Pons (tissue), 1 donor: ENCODE data around the gene MYMX.

Source experiments
- DNase-seq: peaks from one replicate; pipeline ENCODE4 v3.0.0-alpha.2; 2016; ENCODE audit warnings: low spot score

Gene MYMX

DNA sequence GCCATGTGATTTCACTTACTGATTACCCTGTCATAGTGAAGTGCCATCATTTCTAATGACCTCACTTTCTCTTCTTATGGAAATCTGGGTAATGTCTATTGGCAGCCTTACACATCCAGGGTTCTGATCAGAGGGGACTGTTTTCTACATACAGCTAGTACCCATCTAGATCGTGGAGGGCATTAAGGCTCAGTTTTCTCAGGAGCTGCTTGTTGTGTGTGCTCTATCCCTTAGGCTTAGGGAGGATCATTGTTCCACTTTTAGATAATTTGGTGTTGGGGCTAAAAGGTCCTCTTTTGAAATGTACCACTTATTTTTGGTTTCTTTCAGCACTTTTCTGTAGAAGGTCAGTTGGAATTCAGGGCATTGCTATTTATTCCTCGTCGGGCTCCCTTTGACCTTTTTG is 34.0 kb downstream of the MYMX start:
- no peak for DNase-seq

DNA sequence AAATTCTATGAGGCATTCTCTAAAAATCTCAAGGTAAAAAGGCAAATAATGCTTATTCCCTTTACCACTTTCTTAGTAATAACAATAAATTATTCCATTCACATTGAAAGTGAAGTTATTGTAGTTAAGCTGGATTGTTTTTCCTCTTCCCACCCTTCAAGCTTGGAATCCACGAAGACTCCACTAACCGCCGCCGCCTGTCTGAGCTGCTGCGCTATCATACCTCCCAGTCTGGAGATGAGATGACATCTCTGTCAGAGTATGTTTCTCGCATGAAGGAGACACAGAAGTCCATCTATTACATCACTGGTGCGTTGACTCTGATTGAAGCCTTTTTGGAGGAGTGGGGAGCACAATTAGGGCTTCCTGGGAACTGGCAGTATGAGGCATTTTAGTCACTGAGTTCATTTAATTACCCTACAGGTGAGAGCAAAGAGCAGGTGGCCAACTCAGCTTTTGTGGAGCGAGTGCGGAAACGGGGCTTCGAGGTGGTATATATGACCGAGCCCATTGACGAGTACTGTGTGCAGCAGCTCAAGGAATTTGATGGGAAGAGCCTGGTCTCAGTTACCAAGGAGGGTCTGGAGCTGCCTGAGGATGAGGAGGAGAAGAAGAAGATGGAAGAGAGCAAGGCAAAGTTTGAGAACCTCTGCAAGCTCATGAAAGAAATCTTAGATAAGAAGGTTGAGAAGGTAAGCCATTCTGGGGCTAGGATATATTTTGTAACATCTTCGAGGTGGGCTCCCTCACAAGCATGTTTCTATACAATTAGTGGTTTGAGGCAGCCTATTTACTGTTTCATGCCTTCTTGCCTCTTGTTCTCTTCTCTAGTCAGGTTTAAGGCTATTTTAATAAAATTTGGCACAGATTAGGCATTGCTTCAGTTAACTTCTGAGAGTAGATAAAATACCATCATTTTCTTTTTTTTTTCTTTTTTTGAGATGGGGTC is 35.1 kb downstream of the MYMX start:
- peak; percentile 24 for DNase-seq

DNA sequence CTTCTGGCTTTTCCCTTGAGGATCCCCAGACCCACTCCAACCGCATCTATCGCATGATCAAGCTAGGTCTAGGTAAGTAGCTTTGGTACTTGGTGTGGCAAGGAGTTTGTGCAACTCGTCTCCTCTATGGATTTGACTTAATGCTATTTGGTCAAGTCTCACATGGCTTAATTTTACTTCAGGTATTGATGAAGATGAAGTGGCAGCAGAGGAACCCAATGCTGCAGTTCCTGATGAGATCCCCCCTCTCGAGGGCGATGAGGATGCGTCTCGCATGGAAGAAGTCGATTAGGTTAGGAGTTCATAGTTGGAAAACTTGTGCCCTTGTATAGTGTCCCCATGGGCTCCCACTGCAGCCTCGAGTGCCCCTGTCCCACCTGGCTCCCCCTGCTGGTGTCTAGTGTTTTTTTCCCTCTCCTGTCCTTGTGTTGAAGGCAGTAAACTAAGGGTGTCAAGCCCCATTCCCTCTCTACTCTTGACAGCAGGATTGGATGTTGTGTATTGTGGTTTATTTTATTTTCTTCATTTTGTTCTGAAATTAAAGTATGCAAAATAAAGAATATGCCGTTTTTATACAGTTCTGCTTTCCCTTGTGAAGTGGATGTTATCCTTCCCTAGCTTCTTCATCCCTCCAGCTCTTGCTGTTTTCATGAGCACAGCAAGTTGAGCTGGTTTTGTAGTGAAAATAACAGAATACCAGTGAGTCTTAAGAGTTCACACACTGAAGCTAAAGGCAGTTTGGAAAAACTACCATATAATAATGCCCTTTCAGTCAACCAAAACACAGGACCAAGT is 36.8 kb downstream of the MYMX start:
- DNase-seq: peak; percentile 43

GRCh38 chr6:44254191-44255104 is 37.7 kb downstream of the MYMX start:
- DNase-seq: peak; percentile 37

DNA sequence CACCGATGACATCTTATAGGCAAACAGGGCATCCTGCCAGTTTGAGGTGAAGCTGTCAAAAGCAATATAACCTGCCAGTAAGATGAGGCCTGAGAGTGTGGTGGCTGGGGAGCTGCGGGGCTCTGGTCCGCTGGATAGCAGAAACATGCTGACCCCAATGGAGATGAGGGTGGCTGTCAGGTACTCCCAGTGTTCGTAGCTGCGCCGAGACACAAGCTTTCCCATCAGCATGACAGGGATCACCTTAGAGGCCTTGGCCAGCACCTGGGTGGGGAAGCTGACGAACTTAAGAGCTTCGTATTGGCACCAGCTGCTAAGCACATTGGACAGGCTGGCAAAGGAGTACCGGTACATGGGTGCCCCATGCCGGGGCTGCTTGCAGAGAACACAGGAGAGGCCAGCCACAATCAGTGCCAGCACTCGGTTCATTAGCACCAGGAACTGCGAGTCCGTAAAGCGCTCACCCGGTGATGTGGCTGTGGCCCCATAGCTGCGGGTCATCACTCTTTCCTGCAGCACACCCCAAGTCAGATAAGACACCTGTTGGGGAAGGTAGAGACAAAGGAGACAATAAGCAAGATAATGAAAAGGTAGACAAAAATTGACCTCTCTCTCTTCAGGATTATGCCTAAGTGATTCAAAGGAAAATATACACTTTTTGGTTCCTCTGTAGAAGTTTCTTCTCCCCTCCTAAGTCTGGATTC is 38.5 kb downstream of the MYMX start:
- no peak for DNase-seq

GRCh38 chr6:44255871-44256774 is 39.4 kb downstream of the MYMX start:
- DNase-seq: no peak

GRCh38 chr6:44256775-44257024 is 40.0 kb downstream of the MYMX start:
- DNase-seq: no peak

DNA sequence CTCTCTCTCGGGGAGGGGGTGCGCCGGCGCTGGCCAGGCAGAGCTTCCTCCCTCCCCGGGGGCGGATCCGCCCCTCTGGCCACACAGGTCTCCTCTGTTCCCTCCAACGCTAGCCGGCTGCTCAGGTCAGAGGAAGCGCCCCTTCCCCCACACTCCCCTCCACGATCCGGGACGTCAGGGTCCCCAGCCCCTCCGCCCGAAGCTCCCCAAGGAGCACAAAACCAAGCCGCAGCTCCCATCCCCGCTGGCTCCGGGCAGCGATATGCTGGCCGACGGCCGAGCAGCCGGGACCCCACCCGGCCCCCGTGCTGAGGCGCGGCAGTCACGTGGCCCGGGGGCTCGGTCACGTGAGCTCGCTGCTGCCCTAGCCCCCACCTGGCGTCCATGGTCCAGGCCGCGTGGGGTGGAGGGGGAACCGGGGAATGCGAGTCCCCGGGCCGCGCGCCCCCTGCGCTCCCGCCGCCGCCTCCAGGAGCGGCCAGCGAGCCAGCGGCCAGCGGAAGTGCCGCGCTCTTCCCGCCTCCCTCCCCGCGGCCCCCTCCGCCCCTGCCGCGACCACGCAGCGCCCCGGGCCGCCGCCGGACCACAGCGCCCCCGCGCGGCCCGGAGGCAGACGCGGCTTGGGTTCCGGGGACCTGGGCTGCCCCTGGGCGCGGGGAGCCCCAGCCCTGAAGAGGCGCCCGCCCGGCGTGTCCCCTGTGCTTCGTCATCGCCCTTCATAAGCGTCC is 40.5 kb downstream of the MYMX start, which contains the start of gene SLC35B2:
TSS of gene SLC35B2 (minus strand) at position 504 of the 728 bp plus-strand sequence. CDS start at position 386, 118 bp downstream.
- DNase-seq: peak; percentile 92

DNA sequence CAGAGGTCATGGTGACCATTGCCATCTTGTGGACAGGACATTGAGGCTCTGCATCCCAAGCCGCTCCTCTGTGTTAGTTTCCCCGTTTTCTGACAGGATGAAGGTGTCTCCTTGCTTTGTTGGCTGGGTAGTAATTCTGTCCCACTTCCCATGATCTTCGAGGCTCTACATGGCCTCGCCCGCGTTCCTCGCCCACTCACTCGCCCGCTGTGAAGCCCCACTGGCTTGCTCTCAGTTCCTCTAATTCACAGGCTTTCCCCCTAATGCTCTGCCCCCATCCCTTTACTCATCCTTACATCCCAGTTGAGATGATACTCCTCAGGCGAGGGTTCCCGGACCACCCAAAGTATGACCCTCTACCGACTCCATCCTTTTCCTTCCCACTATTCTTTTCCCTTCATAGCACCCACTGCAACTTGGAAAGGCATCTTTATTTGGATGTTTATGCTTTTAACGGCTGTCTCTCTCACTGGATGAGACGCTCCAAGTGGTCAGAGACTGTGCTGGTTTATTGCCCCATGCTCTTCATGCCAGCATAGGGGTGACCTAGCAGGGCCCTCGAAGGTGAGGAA is 41.1 kb downstream of the MYMX start:
- DNase-seq: peak; percentile 24

DNA sequence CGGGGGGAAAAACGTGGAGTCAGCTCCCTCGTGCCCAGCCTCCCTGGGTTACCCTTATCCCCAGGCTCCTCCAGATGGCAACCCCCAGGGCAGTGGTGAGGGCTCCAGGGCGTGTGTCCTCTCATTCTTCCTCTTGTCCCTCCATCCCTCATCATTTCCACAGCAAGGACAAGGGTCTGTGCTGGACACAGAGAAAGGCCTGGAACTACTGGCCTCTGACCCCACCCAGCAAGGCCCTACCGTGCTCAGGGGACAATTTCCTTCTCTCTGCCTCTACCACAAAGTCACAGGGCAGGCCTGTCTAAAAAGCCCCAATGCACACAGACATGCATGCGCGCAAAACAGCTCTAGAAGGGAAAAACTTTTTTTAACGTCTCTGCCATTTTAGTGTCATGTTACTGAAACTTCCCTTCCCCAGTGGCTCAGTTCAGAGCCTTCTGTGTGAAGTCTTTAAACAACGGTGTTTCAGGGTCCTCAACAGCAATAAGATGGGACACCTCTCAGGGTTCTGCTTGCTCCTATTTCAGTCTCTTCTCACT is 41.7 kb downstream of the MYMX start:
- no peak for DNase-seq

DNA sequence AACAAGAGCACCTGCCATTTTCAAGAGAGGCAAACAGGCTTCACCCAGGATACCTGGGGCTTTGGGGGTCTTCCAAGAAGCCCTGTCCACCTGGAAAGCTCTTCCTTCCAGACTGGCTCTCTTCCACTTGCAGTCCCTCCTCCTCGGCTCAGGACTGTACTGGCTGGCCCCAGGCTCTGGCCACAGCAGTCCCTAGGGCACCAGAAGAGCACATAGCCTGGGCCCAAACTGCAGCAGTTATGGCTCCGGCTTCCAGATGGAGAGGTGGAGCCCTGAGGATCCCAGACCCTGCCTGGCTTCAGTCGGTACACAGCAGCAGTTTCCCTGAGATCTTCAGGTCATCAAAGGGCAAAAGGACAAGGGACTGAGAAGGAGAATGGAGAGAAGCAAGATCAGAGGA is 42.2 kb downstream of the MYMX start:
- no peak for DNase-seq

GRCh38 chr6:44260011-44260410 is 43.3 kb downstream of the MYMX start:
- no peak for DNase-seq

DNA sequence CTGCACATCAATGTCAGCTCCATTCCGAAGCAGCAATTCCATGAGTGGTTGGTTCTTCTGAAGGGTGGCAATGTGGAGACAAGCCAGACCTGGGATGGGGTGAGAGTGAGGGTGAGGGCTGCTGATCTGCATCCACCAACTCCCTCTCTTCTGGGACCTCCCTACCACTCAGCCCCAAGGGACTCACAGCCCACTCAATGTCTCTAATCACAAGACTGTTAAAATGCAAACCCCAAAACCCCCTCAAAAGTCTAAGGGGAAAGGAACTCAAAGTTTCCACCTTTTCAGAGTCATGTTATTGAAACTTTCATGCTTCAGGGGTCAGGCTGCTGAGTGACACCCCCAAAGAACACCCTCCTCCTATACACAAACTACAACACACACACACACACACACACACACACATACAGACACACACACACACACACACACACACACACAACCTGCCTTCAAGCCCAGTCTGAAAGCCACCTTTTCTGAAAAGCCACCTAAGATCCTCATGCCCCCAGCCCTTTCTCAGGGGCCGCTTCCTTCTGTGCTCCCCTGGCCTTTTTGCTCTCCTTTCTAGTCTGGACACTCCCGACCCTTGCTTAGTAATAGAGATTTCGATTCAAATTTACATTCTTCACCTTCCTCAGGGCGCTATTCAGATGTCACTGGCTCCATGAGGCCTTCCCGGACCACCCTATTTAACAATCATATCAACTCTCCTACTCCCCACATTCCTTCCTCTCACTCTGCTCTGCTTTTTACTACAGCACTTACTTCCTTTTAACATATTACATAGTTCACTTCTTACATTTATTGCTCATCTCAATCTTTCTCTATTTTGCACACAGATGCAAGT is 43.9 kb downstream of the MYMX start:
- no peak for DNase-seq

DNA sequence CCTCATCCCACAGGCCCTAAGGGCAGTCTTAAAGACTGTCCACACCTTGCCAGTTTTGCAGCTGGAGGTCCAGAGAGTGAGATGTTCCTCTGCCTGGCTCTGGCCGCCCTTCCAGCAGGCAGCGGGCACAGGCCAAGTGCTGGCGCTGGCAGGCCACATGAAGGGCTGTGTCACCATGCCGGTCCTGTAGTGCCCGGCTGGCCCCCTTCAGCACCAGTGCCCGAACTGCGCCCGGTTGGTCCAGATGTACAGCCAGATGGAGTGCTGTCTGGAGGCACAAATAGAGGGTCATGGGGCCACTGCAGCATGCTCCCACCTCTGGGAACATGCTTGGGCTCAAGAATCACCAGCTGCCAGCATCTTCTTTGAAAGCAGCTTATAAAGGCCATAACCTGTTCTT is 44.9 kb downstream of the MYMX start:
- no peak for DNase-seq

GRCh38 chr6:44262467-44263353 is 46.0 kb downstream of the MYMX start:
- DNase-seq: no peak

DNA sequence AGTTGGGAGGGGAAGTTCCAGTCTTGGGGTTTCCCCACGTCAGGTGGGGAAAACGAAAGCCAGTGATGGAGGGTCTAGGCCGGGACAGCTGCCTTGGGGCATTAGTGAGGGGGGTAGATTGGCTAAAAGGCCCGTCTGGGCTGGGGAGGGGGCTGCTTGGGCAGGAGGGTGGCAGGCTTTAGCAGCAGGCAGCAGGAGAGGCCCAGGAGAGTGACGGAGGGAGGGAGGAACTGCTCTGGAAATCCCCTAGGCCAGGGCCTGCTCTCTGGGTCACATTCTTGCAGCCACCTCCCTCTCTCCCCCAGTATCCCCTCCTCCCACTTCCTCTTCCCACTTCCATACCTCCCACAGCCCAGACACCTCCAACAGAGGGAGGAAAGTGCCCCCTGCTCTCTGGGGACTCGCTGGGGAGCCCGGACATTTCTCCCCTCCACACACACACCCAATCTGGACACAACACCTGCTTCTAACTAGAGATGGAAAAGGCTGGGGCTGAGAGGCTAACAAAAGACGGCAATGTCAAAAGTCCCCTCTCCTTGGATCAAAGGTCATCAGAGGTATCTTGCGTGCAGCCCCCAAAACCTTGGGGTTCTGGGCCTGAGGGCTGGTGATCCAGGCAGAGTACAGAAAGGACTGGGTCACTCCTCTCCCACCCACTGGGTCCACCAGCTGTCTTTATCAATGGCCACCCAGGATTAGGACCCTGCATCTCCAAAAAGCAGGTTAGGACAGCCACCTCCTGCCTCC is 46.8 kb downstream of the MYMX start:
- DNase-seq: no peak
